ENCODE data around the gene PDE6D. TPM values are rescaled to one million over a fixed set of nuclear protein-coding genes. Genes with fewer than 3 reads are reported as not detected.
A peak's percentile ranks its signal among the peaks of the same experiment; 100 is the strongest.

The PDE6D gene
- total and polyA plus RNA-seq, 2 of the 13 experiments (the other 11 are each of a cell fraction or from before 2014, with no cell fraction given) = 14.1 to 23.2 TPM

GRCh38 chr2:231701456-231702373 is 79.4 kb downstream of the PDE6D start (continued):
- TF ChIP-seq TRIM22 (IDR thresholded peaks at IDR 0.05) = no peak
- TF ChIP-seq GFI1 (CRISPR knock-in tag; IDR thresholded peaks at IDR 0.05; ENCODE audit: borderline replicate concordance) = peak; percentile 18; the same call in 1 of the 2 replicates
- 0 out of 2 replicates have a peak, but pooled peaks have one; percentile 6 for TF ChIP-seq ZNF563 (CRISPR knock-in tag; IDR thresholded peaks at IDR 0.05)
- TF ChIP-seq FOXK1 (CRISPR knock-in tag; IDR thresholded peaks at IDR 0.05; ENCODE audit: borderline replicate concordance, low read depth) = no peak
- peak; percentile 18; the same call in 1 of the 2 replicates for TF ChIP-seq AHR (CRISPR knock-in tag; IDR thresholded peaks at IDR 0.05)
- TF ChIP-seq FOSL1 (CRISPR knock-in tag; IDR thresholded peaks at IDR 0.05; ENCODE audit: borderline replicate concordance) = no peak
- TF ChIP-seq KMT2B (CRISPR knock-in tag; IDR thresholded peaks at IDR 0.05) = 0 out of 2 replicates have a peak, but pooled peaks have one; percentile 32
- TF ChIP-seq CBX2 (IDR thresholded peaks at IDR 0.05; ENCODE audit: low read depth, low read length) = no peak
- TF ChIP-seq CBX2 (CRISPR knock-in tag; IDR thresholded peaks at IDR 0.05; ENCODE audit: low read depth) = 0 out of 2 replicates have a peak, but pooled peaks have one; percentile 54
- TF ChIP-seq KDM6A (CRISPR knock-in tag; IDR thresholded peaks at IDR 0.05; ENCODE audit: low read depth) = no peak
- 0 out of 2 replicates have a peak, but pooled peaks have one; percentile 27 for TF ChIP-seq KLF9 (CRISPR knock-in tag; IDR thresholded peaks at IDR 0.05; ENCODE audit: low read depth)
- TF ChIP-seq GATAD1 (CRISPR knock-in tag; IDR thresholded peaks at IDR 0.05) = peak; percentile 72
- TF ChIP-seq ZNF510 (CRISPR knock-in tag; IDR thresholded peaks at IDR 0.05; ENCODE audit: low read depth) = peak; percentile 46; the same call in 1 of the 2 replicates
- TF ChIP-seq ZGPAT (CRISPR knock-in tag; IDR thresholded peaks at IDR 0.05) = peak; percentile 82; the same call in 1 of the 2 replicates
- peak; percentile 37; the same call in 1 of the 2 replicates for TF ChIP-seq MED1 (CRISPR knock-in tag; IDR thresholded peaks at IDR 0.05)
- no peak; the same call in 1 of the 2 replicates for TF ChIP-seq HMGXB3 (CRISPR knock-in tag; IDR thresholded peaks at IDR 0.05; ENCODE audit: borderline replicate concordance)
- no peak for TF ChIP-seq KLF11 (CRISPR knock-in tag; IDR thresholded peaks at IDR 0.05)
- no peak for TF ChIP-seq ZNF557 (CRISPR knock-in tag; IDR thresholded peaks at IDR 0.05)
- no peak for TF ChIP-seq ATF4 (CRISPR knock-in tag; IDR thresholded peaks at IDR 0.05)
- no peak for TF ChIP-seq FIP1L1 (IDR thresholded peaks at IDR 0.05; ENCODE audit: borderline replicate concordance, insufficient read depth, low read depth, low read length)
- TF ChIP-seq SRY (CRISPR knock-in tag; IDR thresholded peaks at IDR 0.05) = peak; percentile 66; the same call in 1 of the 2 replicates
- no peak for TF ChIP-seq HOXD1 (CRISPR knock-in tag; IDR thresholded peaks at IDR 0.05)
